GM23338 (cell line): Measurements from ENCODE around the gene ENOX1. TPM values are rescaled to one million over a fixed set of nuclear protein-coding genes. Genes with fewer than 3 reads are reported as not detected.

Experiments
- ATAC-seq: fragments of 200-7000 bp; cut with Tn5 transposase; 3 replicates; pipeline ENCODE4 v1.9.1; 2020
- DNase-seq: peaks from one replicate; pipeline ENCODE4 v3.0.0-alpha.2; 2015; ENCODE audit warnings: low spot score
- H2AFZ ChIP-seq: fragments of 200-600 bp; sonication (generic); 2 replicates; pipeline ENCODE4 v1.8.0; 2016; ENCODE audit warnings: antibody characterized with exemption, mild to moderate bottlenecking, moderate library complexity
- H3F3A ChIP-seq: fragments of 200-600 bp; sonication (generic); replicated peaks from 2 replicates; pipeline ENCODE4 v1.8.0; 2017; ENCODE audit warnings: antibody characterized with exemption, mixed run types, low read depth
- H3K27ac ChIP-seq: fragments of 200-600 bp; sonication (generic); 2 replicates; pipeline ENCODE4 v1.6.1; 2016; ENCODE audit warnings: low read depth
- H3K27me3 ChIP-seq: fragments of 200-600 bp; sonication (generic); 2 replicates; pipeline ENCODE4 v1.8.0; 2016; ENCODE audit warnings: mild to moderate bottlenecking, mixed run types, moderate library complexity; ENCODE audit not compliant: insufficient read depth
- H3K36me3 ChIP-seq: fragments of 200-600 bp; sonication (generic); 2 replicates; pipeline ENCODE4 v1.8.0; 2016; ENCODE audit warnings: mild to moderate bottlenecking; ENCODE audit not compliant: insufficient read depth
- H3K4me1 ChIP-seq: fragments of 200-600 bp; sonication (generic); 2 replicates; pipeline ENCODE4 v1.8.0; 2016; ENCODE audit warnings: mild to moderate bottlenecking, moderate library complexity; ENCODE audit not compliant: insufficient read depth
- H3K4me2 ChIP-seq: fragments of 200-600 bp; sonication (generic); 2 replicates; pipeline ENCODE4 v1.7.1; 2017; ENCODE audit warnings: mixed run types
- H3K4me3 ChIP-seq: fragments of 200-600 bp; sonication (generic); 2 replicates; pipeline ENCODE4 v1.6.1; 2016; ENCODE audit warnings: mixed run types
- H3K79me2 ChIP-seq: fragments of 200-600 bp; sonication (generic); replicated peaks from 2 replicates; pipeline ENCODE4 v1.8.0; 2017; ENCODE audit warnings: mild to moderate bottlenecking; ENCODE audit not compliant: insufficient read depth
- H3K9me2 ChIP-seq: fragments of 200-600 bp; sonication (generic); 2 replicates; pipeline ENCODE4 v1.8.0; 2017; ENCODE audit not compliant: insufficient read depth
- H4K20me1 ChIP-seq: fragments of 200-600 bp; sonication (generic); replicated peaks from 2 replicates; pipeline ENCODE4 v1.8.0; 2017; ENCODE audit warnings: mild to moderate bottlenecking; ENCODE audit not compliant: insufficient read depth
- H3K27ac Mint-ChIP-seq: 2 replicates; pipeline ENCODE4 v1.8.0; 2020; ENCODE audit warnings: inconsistent platforms, mild to moderate bottlenecking, moderate library complexity, mixed read lengths
- H3K27me3 Mint-ChIP-seq: 3 replicates; pipeline ENCODE4 v1.8.0; 2022; ENCODE audit warnings: low read depth, mild to moderate bottlenecking, moderate library complexity, mixed read lengths, inconsistent platforms; ENCODE audit not compliant: insufficient read depth, poor library complexity
- H3K36me3 Mint-ChIP-seq: 3 replicates; pipeline ENCODE4 v1.8.0; 2021; ENCODE audit warnings: low read depth, mild to moderate bottlenecking, inconsistent platforms, moderate library complexity, mixed read lengths
- H3K4me1 Mint-ChIP-seq: 3 replicates; pipeline ENCODE4 v1.8.0; 2020; ENCODE audit warnings: mild to moderate bottlenecking, inconsistent platforms, mixed read lengths
- H3K4me3 Mint-ChIP-seq: 3 replicates; pipeline ENCODE4 v1.8.0; 2021; ENCODE audit warnings: moderate library complexity, mild to moderate bottlenecking, inconsistent platforms, mixed read lengths
- H3K9me3 Mint-ChIP-seq: 3 replicates; pipeline ENCODE4 v1.8.0; 2020; ENCODE audit warnings: moderate library complexity, mild to moderate bottlenecking, inconsistent platforms, mixed read lengths
- CREB1 ChIP-seq: fragments of 250-450 bp; sonication (Bioruptor Pico); IDR thresholded peaks from 2 replicates; pipeline ENCODE4 v1.5.0; 2020; ENCODE audit warnings: low read depth, mild to moderate bottlenecking, moderate library complexity
- CTCF ChIP-seq, 2 experiments: fragments of 200-600 bp in 1 of 2; sonication (generic) in 1 of 2; conservative IDR thresholded peaks; 2 replicates each; pipeline versions ENCODE4 v1.5.1 to v1.6.1; 2016 to 2017; ENCODE audit warnings: antibody characterized with exemption in 2 of 2, low read depth in 2 of 2, mild to moderate bottlenecking in 2 of 2, moderate library complexity in 1 of 2
- EZH2 ChIP-seq: fragments of 200-600 bp; sonication (generic); IDR thresholded peaks from one replicate; pipeline ENCODE4 v1.8.0; 2017; ENCODE audit warnings: antibody characterized with exemption, mild to moderate bottlenecking, low read depth; ENCODE audit not compliant: unreplicated experiment
- EZH2phosphoT487 ChIP-seq: fragments of 200-600 bp; sonication (generic); IDR thresholded peaks from one replicate; pipeline ENCODE4 v1.8.1; 2018; ENCODE audit warnings: antibody characterized with exemption; ENCODE audit not compliant: unreplicated experiment
- NANOG ChIP-seq: IDR thresholded peaks from 2 replicates; pipeline ENCODE4 v1.6.1; 2016; ENCODE audit warnings: antibody characterized with exemption, borderline replicate concordance
- REST ChIP-seq: IDR thresholded peaks from one replicate; pipeline ENCODE4 v1.6.1; 2018; ENCODE audit warnings: antibody characterized with exemption; ENCODE audit not compliant: unreplicated experiment
- STAT1 ChIP-seq: IDR thresholded peaks from one replicate; pipeline ENCODE4 v1.6.1; 2016; ENCODE audit warnings: antibody characterized with exemption; ENCODE audit not compliant: unreplicated experiment
- ZNF114 ChIP-seq: fragments of 250-450 bp; sonication (Bioruptor Pico); IDR thresholded peaks from 2 replicates; pipeline ENCODE4 v1.5.0; 2020; ENCODE audit warnings: mild to moderate bottlenecking, moderate library complexity
- ZNF331 ChIP-seq: fragments of 250-450 bp; sonication (Bioruptor Pico); IDR thresholded peaks from 2 replicates; pipeline ENCODE4 v1.5.0; 2020; ENCODE audit warnings: low read depth, mild to moderate bottlenecking, moderate library complexity
- ZNF462 ChIP-seq: fragments of 250-450 bp; sonication (Bioruptor Pico); IDR thresholded peaks from 2 replicates; pipeline ENCODE4 v1.5.0; 2020; ENCODE audit warnings: mild to moderate bottlenecking, moderate library complexity
- polyA plus RNA-seq: library from polyadenylated mRNA; unstranded; fragments of >200 nt; fragmentation: Nextera tagmentation; extraction: Ambion mirVana; gene quantifications from 2 replicates; pipeline ENCODE4 v1.2.1, GENCODE V29; 2016
- total RNA-seq: library from RNA; depleted of rRNA; stranded (reverse); fragments of >200 nt; shearing (Covaris generic); gene quantifications from 2 replicates; pipeline ENCODE4 v1.2.3, GENCODE V29; 2014
- TF ChIP-seq, protein P1 (sequence below): IDR thresholded peaks from 2 replicates; pipeline ENCODE4 v1.6.1; 2016; ENCODE audit warnings: antibody characterized with exemption

ENOX1 gene
- total and polyA plus RNA-seq, 2 experiments from 2014 or later = 0.66 to 0.81 TPM

- TF ChIP-seq ZNF462 (no peak), CREB1 (no peak), ZNF114 (CRISPR knock-in tag) (no peak), CTCF (conservative IDR thresholded peaks at IDR 0.05; ENCODE audit: low read depth in 2 of 2) (no peak), STAT1 (no peak), NANOG (no peak)
Observed at GRCh38 chr13:43408274-43408673, 378.5 kb downstream of the ENOX1 start (continued).

DNA sequence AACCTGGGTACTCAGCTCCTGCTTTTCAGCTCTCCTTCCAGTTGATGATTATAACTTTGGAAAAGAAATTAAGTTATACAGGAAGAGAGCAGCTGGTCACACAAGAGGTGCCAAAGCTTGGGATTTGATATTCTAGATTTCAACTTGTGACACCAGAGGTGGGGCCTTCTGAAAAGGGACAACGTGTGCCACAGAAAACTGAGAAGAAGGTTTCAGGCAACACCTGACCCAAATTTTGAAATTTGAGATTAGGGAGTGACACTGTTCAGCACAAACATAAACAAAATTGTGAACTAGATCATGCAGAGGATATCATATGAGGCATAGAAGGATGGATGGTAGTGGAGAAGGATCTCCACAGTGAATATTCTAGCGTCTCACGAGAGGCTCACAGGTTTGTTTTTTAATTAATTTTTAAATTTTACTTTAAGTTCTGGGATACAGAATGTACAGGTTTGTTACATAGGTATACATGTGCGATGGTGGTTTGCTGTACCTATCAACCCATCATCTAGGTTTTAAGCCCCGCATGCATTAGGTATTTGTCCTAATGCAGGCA lies 379.7 kb downstream of the ENOX1 start:
- Mint-ChIP-seq H3K27me3 (peaks cover 1% of the 10 kb centered on the region), H3K27ac (no peak overlapping the region), H3K4me1 (no peaks in the 10 kb centered on the region), H3K9me3 (no peaks in the 10 kb centered on the region), H3K36me3 (no peaks in the 10 kb centered on the region), H3K4me3 (no peak overlapping the region)
- Histone ChIP-seq H3K27me3 (no peaks in the 10 kb centered on the region), H3K9me2 (peaks cover 3% of the 10 kb centered on the region), H3K4me2 (no peak overlapping the region), H2AFZ (no peak overlapping the region), H4K20me1 (no peaks in the 10 kb centered on the region), H3K4me3 (no peak overlapping the region), H3K4me1 (peaks cover 4% of the 10 kb centered on the region; the same call in 1 of the 2 replicates), H3K27ac (no peak overlapping the region), H3K79me2 (no peaks in the 10 kb centered on the region), H3F3A (no peaks in the 10 kb centered on the region), H3K36me3 (no peaks in the 10 kb centered on the region)
- TF ChIP-seq ZNF114 (CRISPR knock-in tag) (no peak), REST (no peak), EZH2phosphoT487 (no peak), CREB1 (no peak), ZNF331 (CRISPR knock-in tag) (no peak), NANOG (no peak), EZH2 (no peak)
- TF ChIP-seq, protein P1, sequence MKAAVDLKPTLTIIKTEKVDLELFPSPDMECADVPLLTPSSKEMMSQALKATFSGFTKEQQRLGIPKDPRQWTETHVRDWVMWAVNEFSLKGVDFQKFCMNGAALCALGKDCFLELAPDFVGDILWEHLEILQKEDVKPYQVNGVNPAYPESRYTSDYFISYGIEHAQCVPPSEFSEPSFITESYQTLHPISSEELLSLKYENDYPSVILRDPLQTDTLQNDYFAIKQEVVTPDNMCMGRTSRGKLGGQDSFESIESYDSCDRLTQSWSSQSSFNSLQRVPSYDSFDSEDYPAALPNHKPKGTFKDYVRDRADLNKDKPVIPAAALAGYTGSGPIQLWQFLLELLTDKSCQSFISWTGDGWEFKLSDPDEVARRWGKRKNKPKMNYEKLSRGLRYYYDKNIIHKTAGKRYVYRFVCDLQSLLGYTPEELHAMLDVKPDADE = no peak
- DNase-seq (no peak), ATAC-seq (no peak)
